ENCODE results near the gene FAP. TPM values are rescaled to one million over a fixed set of nuclear protein-coding genes. Genes with fewer than 3 reads are reported as not detected.

FAP gene
- total and polyA plus RNA-seq, 2 of the 4 experiments (the other 2 are of a cell fraction): 71.0 to 95.0 TPM

GRCh38 chr2:162166174-162166573 is 77.1 kb downstream of the FAP start:
- H2BK15ac ChIP-seq (ENCODE audit: low read depth, low read length): no peak overlapping the region
- in situ Hi-C loops (cut with MboI; ENCODE audit: low sequenced_read_pairs) (no loop called here), intact Hi-C loops (cut with micrococcal nuclease) (no loop called here), dilution Hi-C loops (cut with HindIII; ENCODE audit: low sequenced_read_pairs, unreplicated experiment) (no loop called here)
- no peak overlapping the region for H2BK5ac ChIP-seq (ENCODE audit: low read depth, low read length, poor library complexity, severe bottlenecking)
- peaks cover 1% of the 10 kb centered on the region for H3K4me1 ChIP-seq (ENCODE audit: control insufficient read depth, insufficient read depth, low read length)
- BruUV-seq (replicated peaks): no TSS peak
- no peak overlapping the region for H3K27ac ChIP-seq (ENCODE audit: insufficient read depth, low read length)
- no peak overlapping the region for H4K8ac ChIP-seq (ENCODE audit: low read depth in 2 of 2, low read length in 2 of 2)
- TF ChIP-seq SMC3 (IDR thresholded peaks at IDR 0.05; ENCODE audit: low read depth, low read length): no peak
- no peak for TF ChIP-seq ELK1 (IDR thresholded peaks at IDR 0.05; ENCODE audit: borderline replicate concordance, low read depth, low read length)
- TF ChIP-seq MAZ (IDR thresholded peaks at IDR 0.05; ENCODE audit: borderline replicate concordance, low read depth, low read length): no peak
- no peak for TF ChIP-seq RCOR1 (IDR thresholded peaks at IDR 0.05; ENCODE audit: insufficient replicate concordance, low read length)
- TF ChIP-seq CEBPB (IDR thresholded peaks at IDR 0.05; ENCODE audit: low read depth, low read length): no peak
- no peak for TF ChIP-seq FOS (IDR thresholded peaks at IDR 0.05; ENCODE audit: low read depth, low read length)
- TF ChIP-seq NFE2L2 (IDR thresholded peaks at IDR 0.05; ENCODE audit: low read depth, low read length): no peak
- no peak for TF ChIP-seq CTCF (conservative IDR thresholded peaks at IDR 0.05; ENCODE audit: low read depth, low read length)
- no peak for TF ChIP-seq BHLHE40 (IDR thresholded peaks at IDR 0.05; ENCODE audit: low read depth, low read length)
- no peak for TF ChIP-seq POLR2A (IDR thresholded peaks at IDR 0.05; ENCODE audit: low read depth, low read length)
- TF ChIP-seq RFX5 (IDR thresholded peaks at IDR 0.05; ENCODE audit: low read depth, low read length): no peak
- TF ChIP-seq CHD1 (IDR thresholded peaks at IDR 0.05; ENCODE audit: low read depth, low read length): no peak
- no peak for TF ChIP-seq RAD21 (IDR thresholded peaks at IDR 0.05; ENCODE audit: low read length)
- TF ChIP-seq MAFK (IDR thresholded peaks at IDR 0.05; ENCODE audit: low read depth, low read length): no peak
- no peak for TF ChIP-seq USF2 (IDR thresholded peaks at IDR 0.05; ENCODE audit: low read depth, low read length)
- TF ChIP-seq MXI1 (IDR thresholded peaks at IDR 0.05; ENCODE audit: borderline replicate concordance, low read depth, low read length): no peak
- peaks cover 6% of the 10 kb centered on the region for H3K36me3 ChIP-seq (ENCODE audit: control insufficient read depth, insufficient read depth, low read length)
- DNase-seq (no peak), ATAC-seq (ENCODE audit: low read depth) (no peak)
- no peak overlapping the region for H3K9ac ChIP-seq (ENCODE audit: low read depth, low read length)
- H2BK120ac ChIP-seq (ENCODE audit: low read depth, low read length): no peak overlapping the region
- H3K18ac ChIP-seq (ENCODE audit: low read depth, low read length): no peak overlapping the region
- no peak overlapping the region for H2AFZ ChIP-seq (replicated peaks; ENCODE audit: low read length, poor library complexity)
- H3K4me2 ChIP-seq (ENCODE audit: low read depth, low read length): no peak overlapping the region
- H3K79me1 ChIP-seq (ENCODE audit: low read depth in 1 of 2, low read length in 2 of 2): no peaks in the 10 kb centered on the region
- H3K56ac ChIP-seq (ENCODE audit: extremely low read depth, insufficient read depth, low read length): no peak overlapping the region
- H3K4ac ChIP-seq (ENCODE audit: low read depth, low read length): no peak overlapping the region
- H3K14ac ChIP-seq (replicated peaks; ENCODE audit: low read depth, low read length): no peak overlapping the region
- no peak overlapping the region for H3K4me3 ChIP-seq (ENCODE audit: insufficient read depth, low read depth, low read length)
- H4K91ac ChIP-seq (ENCODE audit: insufficient read depth, low read depth, low read length): no peak overlapping the region
- no peak overlapping the region for H2AK5ac ChIP-seq (ENCODE audit: low read depth, low read length)
- no peak overlapping the region for H4K5ac ChIP-seq (ENCODE audit: low read depth, low read length)
- no peak overlapping the region for H3K23ac ChIP-seq (ENCODE audit: low read depth, low read length)
- H4K20me1 ChIP-seq (ENCODE audit: insufficient read depth, low read length): no peaks in the 10 kb centered on the region
- 0 out of 2 replicates have a peak, but pooled peaks cover 4% of the 10 kb centered on the region for H3K9me1 ChIP-seq (ENCODE audit: insufficient read depth, low read length)
- ChIA-PET POLR2A (ENCODE audit: unreplicated experiment) (no interaction called here), CTCF (interaction anchor here (1.4 kb wide), 1 partner anchor 9 kb away, joined by 3 read pairs; no protein-coding TSS in a partner anchor)
- H2AK9ac ChIP-seq (replicated peaks; ENCODE audit: low read depth, low read length, poor library complexity): no peak overlapping the region
- no peaks in the 10 kb centered on the region for H3K27me3 ChIP-seq (ENCODE audit: control insufficient read depth, insufficient read depth, low read length)
- no peaks in the 10 kb centered on the region for H3K9me3 ChIP-seq (ENCODE audit: control insufficient read depth, insufficient read depth, low read length)
- H2BK20ac ChIP-seq (ENCODE audit: low read depth, low read length): no peak overlapping the region

All from IMR-90 (cell line).